Amniotic epithelial cell (primary cell): Measurements from ENCODE around the gene LDLRAD4.
A peak's percentile ranks its signal among the peaks of the same experiment; 100 is the strongest.

Source experiments
- DNase-seq: peaks from one replicate; pipeline ENCODE4 v3.0.0-alpha.2; 2010; ENCODE audit warnings: low read depth

Gene LDLRAD4

DNA sequence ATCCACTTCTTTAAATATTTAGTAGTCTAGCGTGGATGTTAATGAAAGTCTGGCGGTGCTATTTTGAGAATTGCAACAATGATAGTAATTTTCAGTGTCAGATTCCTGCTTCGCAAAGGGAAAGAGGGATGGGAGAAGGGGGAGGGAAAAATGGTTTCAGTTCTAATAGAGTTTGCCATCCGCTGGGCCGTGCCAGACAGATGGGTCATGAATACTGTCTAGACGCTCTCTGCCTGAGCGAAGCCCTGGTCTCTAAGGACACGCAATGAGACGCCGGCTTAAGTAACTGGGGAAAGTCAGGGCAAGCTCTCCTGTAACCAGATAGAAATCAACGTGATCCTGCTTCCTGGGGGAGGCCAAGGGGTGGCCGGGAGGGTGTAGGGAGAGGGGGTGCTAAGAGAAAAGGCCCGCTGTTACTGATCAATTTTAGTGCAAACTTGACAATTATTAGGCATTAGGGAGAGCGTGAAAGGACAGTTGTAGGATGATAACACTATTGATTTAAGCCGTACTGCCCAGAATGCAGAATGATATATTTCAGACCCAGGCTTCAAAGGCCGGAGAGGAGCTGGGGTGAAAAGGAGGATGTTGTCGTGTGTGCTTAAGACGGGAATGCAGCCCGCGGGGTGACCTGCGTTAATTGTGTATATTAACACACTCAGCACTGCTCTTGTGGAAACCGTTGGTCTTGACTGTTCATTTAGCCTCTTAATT, 229.2 kb downstream of the LDLRAD4 start:
- peak; percentile 83 for DNase-seq

DNA sequence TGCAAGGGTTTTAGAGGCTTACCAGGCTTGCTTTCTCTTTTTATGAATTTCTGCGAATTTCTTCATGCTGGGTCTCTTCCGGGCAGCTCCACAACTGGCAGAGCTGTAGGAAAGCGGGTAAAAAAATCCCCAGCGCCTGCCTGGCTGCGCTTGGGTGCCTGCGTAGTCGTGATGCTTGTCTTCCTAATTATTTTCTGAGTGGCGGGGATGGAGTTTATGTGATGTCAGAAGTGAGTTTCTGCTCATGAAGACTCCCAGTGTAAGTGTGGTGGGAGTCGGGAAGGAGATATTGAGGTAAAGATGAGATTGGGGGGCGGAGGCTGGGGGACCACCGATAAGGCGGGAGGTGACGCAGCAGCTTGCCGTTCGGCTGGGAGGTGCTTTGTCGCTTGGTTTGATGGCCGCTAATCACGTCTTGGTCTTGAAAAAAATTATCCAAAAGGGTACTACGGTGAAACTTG, 229.8 kb downstream of the LDLRAD4 start:
- no peak for DNase-seq

DNA sequence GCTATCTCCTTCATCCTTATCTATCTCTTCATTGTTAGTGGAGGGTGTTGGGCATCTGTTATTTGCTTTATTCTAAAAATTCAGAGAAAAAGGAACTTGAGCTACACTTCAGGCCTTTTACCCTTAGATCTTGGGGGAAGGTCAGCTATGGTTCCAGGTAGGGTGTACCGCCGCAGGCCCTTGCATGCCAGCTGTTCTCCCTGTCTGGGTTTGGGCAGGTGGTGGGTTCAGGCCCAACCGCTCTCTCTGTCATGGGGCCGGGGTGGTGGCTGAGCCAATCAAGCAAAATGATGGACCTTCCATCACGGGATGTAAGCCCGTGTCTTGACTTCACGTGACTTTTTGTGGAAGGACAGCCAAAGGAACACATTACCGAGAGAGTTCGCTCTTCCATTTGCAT, 231.1 kb downstream of the LDLRAD4 start:
- no peak for DNase-seq

DNA sequence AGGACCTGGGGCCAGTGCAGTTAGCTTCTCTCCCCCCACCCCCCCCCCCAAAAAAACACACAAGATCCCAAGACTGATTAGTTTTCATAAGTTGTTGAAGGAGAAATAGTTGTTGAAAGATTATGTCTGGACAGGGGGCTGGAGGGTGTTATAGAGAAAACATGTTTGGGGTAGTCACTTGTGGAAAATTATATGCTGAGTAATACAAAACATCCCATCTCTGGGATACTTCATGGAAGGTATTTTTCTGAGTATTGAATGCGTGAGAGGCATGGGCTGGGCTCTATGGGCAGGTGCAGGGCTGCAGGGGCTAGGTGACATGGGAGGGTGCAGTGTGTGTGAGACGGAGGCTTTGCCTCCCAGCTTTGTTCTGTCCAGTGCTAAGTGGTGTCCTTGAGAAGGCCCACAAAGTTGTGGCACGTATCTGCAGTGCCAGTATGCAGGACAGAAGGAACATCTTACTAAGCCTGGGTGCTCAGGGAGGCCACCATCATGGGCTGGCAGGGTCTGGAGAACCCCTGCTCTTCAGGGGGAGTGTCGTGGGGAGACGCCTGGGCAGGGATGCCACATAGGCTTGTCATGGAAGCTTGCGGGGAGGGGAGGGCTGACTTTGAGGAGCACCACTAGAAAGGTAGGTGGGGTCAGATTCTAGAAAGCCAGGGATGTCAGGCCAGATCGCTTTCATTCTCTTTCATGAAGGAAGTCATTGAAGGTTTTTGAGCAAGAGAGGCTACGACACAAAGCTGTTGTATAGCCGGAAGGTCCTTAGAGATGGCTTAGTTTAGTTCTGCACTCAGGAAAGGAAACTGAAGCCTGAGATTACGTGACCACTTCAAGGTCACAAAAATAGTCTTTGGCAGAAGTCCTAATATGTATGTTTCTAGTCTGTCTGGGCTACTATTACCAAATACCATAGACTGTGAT, 232.0 kb downstream of the LDLRAD4 start:
- DNase-seq: no peak

DNA sequence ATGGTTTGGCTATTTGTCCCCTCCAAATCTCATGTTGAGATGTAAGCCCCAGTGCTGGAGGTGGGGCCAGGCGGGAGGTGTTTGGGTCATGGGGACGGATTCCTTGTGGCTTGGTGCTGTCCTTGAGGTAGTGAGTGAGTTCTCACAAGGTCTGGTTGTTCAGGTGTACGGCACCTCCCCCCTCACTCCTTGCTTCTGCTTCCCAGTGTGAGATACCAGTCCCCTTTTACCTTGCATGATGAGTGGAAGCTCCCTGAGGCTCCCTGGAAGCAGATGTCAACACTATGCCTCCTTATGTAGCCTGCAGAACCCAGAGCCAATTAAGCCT, 232.6 kb downstream of the LDLRAD4 start:
- no peak for DNase-seq

DNA sequence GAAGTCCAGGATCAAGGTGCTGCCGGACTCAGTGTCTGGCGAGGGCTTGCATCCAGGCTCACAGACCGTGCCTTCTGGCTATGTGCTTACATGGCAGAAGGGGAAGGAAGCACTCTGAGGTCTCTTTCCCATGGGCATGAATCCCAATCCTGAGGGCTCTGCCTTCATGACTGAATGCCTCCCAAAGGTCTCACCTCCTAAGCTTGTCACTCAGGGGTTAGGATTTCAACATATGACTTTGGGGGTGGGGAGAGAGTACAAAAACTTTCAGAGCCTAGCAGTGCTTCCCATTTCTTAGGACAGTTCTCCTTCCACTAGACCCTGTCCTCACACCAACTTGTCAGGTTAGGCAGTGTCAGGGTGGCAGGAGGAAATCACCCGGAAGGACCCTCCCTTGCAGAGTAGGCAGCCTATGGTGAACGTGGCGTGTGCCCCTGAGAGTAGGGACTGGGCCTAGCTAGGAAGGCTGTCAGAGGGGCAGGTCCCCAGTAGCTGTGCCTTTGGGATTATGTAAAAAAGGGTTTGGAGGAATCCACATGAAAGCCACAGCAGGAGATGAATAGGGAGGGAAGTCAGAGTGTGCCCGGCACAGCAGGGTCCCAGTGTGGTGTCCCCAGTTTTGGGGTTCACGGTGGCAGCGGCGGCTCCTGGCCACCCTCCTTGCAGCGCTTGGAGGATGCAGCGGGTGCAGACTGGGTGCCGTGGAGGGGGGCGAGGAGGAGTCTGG, 233.3 kb downstream of the LDLRAD4 start:
- no peak for DNase-seq

DNA sequence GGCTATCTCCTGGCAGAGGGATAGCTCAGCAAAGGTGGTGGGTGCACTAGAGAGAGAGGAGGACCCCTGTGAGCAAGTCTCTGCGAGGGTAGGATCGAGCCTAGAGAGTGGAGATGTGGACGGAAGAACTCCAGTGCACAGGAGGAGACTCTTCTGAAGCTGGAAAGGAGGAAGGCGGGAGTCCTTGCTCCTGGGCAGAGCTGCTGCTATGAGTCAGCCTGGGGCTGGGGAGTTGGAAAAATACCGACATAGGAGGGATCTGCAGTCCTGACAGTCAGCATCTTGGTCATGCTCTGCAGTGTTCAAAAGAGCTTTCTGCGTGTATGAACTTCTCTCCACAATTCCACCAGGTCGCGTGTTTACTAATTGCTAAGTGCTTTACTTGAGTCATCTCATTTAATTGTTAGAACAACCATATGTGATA, 233.8 kb downstream of the LDLRAD4 start:
- DNase-seq: peak; percentile 73

DNA sequence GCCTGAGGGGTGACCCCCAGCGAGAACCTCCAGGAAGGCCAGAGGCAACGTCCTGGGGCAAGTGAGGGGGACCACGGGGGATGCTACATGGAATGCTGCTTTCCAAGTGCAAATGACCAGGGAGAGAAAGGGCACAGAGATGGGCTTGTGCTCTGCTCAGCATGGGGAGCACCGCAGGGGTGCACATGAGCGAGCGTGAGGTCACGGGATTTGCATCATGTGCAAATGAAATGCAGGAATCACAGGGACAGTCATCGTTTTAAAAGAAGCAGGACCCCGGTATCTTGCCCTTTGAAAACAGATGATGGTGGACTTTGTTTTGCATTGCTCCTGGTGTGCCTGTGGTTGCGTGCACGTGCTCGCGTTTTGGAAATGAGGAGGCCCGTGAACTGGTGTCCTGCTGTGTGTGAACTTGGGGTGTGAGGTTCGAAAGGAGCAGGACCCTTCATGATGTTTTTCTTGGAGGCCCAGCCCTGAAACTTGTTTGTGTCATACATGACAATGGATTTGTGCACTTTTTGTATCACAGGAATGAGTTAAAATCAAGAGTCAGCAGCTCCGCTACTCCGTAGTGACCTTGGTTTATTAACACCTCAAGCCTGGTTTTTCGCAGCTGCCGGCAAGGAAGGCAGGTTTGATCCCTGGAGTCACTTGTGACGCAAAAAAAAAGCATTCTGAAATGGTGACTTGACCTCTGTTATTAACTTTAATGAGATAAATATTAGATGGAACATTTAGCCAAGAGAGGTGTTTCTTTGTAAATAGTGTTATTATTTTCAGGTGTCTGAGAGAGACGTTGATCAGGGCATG, 234.5 kb downstream of the LDLRAD4 start:
- no peak for DNase-seq

DNA sequence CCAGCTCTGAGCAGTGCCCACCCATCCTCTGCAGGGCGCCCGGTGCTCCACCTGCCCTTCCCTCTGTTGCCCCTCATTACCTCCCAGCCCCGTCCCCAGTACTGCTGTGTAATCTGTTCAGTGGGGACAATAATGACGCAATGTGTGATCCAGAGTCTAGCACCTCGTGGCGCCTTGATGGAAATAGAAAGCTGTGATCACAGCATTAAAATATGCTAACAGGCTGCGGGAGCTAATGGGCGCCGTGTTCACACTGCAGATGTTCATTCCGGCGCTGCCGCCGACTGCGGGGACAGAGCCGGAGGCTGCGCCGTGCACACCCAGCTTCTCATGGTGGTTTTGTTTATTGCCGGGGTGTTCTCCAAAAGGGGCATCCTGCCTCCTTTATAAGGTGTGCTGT, 235.2 kb downstream of the LDLRAD4 start:
- no peak for DNase-seq

DNA sequence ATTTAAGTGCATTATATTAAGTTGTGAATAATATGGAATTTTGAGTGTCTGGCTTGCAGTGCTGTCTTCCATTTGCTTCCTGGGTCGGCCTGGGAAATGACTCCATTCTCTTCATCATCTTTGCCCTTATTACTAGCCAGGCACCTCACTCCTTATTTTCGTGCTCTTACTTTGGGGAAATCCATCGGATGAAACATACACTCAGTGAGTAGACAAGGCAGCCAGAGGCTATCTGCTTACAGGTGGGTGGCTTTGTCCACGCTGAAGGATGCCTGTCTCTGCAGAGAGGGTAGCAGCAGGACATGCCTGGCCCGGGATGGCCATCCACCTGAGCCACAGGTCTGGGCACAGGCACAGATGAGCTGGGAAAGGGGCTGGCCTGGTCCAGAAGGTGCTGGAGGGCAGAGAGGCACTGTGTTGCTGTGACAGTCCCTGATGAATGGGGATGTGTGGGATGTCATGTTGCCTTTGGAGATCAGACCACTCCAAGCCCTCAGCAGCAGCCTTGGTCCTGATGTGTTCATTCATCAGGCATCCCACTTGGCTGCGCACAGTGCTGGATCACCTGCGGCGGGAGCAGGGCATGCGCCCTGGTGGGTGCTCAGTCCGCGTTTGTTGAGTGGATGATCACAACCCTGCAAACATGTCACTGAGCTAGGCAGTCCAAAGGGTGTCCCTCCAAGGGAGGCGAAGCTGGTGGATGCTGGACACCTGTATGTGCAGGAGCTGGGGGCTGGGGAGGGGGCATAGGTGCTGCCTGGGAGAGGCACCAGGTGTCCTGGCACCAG, 236.0 kb downstream of the LDLRAD4 start:
- no peak for DNase-seq

DNA sequence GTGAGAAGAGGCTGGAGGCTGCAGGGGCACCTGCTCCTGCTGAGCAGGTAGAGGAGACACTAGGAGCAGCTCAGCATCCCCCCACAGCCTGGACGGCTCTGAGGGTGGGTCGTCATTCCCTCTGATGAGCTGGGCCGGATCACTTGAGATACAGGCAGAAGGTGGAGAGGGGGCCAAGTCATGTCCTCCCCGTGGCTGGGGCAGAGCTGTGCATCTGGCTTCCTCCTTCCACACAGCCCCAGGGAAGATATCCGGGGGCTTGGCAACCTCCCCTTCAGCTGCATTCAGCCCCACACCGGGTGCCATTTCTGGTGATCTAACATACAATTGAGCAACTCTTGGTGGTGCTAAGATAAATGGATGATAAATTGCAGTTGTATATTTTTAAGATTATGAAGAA, 236.9 kb downstream of the LDLRAD4 start:
- DNase-seq: no peak

DNA sequence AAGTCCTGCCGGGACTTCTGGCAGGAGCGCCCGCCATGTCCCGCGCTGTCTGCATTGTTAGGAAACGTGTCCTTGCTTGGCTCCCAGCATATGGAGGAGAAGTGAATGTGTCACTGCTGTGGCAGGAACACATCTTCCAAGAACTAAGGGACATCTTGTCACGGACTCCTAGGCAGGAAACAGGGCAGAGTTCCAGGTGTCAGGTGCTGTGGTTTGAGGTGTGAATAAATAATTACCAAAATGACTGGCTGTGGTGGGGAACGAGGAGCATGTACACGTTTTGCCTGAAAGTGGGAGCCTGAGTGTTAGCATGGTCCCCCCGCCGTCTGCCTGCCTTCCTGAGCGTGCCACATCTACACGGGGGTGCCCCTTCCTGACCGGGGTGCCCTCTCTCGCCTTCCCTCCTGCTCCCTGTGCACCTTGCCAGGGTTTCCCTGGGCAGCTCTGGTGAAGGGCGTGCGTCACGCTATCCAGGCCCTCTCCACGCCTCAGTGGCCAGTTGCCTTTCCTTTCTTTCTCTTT, 237.5 kb downstream of the LDLRAD4 start:
- DNase-seq: no peak

DNA sequence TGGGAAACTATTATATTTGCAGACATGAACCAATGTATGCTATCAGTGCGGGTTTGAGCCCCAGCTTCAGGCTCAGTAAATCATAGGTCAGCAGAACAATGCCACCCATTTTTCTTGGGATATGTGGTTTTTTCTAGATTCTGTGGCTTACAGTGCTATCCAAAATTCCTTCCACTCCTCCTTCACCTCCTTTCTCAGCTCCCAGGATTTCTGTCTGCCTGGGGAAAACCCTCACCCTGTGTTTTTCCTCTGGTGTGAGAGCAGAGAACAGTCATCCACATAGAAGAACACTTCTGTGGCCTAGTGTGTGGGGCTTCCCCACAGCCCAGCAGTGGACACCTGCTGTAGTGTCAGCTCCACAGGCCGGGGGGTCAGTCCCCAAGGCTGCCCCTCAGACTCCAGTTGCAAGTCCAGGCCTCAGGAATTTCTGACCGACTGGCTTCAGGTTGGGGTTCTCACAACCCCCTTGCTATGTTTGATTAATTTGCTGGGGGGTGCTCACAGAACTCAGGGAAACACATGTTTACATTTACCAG, 238.2 kb downstream of the LDLRAD4 start:
- DNase-seq: no peak

DNA sequence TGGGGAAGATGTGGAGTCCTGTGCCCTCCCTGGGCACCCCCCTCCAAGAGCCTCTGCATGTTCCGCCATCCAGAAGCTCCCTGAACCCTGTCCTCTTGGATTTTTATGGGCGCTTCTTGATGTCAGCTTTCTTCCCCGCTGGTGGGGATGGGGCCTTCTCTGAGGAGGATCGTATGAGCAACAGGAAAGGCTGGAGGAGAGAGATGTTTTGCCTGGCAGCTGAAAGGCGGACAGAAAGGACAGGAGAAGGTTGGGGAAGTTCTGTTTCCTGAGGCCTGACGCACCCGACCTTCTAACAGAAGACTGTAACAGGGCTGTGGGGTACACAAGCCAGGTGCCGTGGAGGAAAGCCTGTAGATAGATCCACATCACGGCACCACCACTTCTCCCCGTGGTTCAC, 238.8 kb downstream of the LDLRAD4 start:
- DNase-seq: no peak

DNA sequence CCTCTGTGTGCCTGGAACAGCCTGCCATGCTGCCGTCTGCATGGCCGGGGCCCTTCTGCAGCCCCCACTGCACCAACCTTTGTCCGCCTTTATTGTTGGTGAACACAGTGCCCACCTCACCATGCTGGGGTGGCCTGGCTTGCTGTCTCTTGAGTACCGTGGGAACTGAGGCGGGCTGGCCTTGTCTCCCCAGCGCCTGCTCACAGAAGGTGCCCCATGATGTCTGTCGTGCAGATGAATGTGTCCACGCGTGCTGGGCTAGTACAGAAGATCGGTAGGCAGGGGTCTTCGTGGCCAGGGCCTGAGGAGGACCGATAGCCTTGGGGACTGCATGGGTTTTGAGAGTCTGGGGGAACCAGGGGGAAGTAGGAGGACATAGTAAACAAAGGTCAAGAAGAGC, 242.4 kb downstream of the LDLRAD4 start:
- no peak for DNase-seq

DNA sequence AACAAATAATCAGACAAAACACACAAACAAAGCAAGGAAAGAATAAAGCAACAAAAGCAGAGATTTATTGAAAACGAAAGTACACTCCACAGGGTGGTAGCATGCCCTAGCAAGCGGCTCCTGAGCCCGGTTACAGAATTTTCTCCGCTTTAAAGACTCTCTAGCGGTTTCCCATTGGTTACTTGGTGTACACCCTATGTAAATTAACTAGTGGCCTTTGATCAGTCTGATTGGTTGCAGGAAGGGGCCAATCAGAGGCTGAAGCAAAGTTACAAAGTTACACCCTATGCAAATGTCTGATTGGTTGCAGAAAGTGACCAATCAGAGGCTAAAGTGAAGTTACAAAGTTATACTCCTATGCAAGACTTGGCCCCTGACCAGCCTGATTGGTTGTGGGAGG, 242.9 kb downstream of the LDLRAD4 start:
- no peak for DNase-seq

DNA sequence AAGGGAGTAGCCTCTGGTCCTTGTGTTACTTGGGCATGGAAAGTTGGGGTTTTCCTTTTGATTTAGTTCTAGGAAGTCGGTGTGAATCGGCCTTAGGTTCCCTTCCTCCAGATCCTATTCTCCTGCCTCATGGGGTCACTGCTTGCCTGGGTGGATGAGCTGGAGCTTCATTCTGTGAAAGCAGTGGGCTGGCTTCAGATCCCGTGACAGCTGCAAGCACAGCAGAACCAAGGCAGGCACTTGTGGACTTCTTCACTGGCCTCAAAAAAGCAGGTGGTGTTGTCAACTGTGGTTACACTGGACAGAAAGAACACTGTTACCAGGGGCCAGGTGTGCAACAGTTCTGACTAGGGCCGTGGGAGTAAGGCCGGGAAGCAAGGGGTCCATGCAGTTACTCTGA, 243.4 kb downstream of the LDLRAD4 start:
- no peak for DNase-seq

DNA sequence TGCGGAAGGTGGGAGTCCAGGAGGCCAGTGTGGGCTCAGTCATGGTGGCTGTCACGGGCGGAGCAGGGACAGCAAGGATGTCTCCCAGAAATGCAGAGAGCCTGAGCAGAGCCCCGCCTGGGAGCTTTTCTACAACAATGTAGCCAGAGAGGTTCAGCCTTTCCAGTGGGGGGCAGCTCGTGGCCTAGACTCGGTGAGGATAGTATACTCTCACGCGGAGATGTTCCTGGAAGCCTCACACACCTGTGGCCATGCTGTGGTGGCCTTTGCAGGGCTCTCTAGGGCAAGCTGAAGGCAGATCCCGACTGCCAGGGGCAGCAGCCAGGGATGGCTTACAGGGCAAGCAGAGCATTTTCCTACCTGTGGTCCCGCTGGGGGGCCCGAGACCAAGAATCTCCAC, 244.1 kb downstream of the LDLRAD4 start:
- DNase-seq: no peak

DNA sequence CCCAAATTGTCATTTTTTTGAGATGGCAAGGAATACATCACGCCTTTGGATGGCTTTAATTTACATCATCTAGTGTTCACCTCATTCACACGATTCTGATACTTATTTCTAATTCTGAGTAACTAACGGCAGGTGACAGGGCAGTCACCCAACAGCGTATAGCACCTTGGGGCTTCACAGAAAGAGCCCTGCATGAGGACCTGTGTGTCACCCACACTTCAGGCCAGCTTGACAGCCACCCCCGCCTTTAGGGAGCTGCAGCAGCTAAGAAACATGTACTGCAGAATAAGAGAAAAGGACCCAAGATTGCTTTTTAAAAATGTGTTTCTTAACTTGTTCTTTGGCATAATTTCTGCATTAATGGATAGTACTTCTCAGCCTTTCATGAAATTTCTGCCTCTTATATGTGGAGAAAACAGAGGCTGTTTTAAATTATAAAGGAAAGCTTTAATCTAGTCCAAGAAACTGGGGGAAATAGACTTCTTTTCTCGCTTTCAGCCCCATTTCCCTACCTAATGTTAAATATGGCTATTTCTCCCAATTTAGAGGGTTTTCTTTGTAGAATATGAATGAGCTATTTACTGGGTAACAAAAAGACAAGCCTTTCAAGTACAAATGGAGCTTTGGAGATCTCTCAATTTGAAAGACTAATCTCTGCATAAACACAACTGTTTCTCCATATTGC, 245.1 kb downstream of the LDLRAD4 start:
- no peak for DNase-seq
